ENCODE measurements around the gene SND1.

Gene SND1

GRCh38 chr7:127935847-127936376 is 283.9 kb downstream of the SND1 start:
- DNase-seq (ENCODE audit: extremely low read depth, low read depth), result no peak
- no peak for TF ChIP-seq CTCF (IDR thresholded peaks at IDR 0.05; ENCODE audit: low read depth, low read length, missing control alignments)

GRCh38 chr7:127937066-127937680 is 285.2 kb downstream of the SND1 start:
- H3K4me3 ChIP-seq (replicated peaks; ENCODE audit: low read depth, low read length), result no peak overlapping the region
- no peak for TF ChIP-seq CTCF (IDR thresholded peaks at IDR 0.05; ENCODE audit: low read depth, low read length, missing control alignments)

More at GRCh38 chr7:127935847-127936376, 283.9 kb downstream of the SND1 start:
- H3K4me3 ChIP-seq (replicated peaks; ENCODE audit: low read depth, low read length), result no peak overlapping the region

GRCh38 chr7:127938588-127938987 is 286.6 kb downstream of the SND1 start:
- no peak for TF ChIP-seq CTCF (IDR thresholded peaks at IDR 0.05; ENCODE audit: low read depth, low read length, missing control alignments)
- no peak for DNase-seq (ENCODE audit: extremely low read depth, low read depth)
- no peak overlapping the region for H3K4me3 ChIP-seq (replicated peaks; ENCODE audit: low read depth, low read length)

More at GRCh38 chr7:127937066-127937680, 285.2 kb downstream of the SND1 start:
- no peak for DNase-seq (ENCODE audit: extremely low read depth, low read depth)

- no peak for TF ChIP-seq CTCF (IDR thresholded peaks at IDR 0.05; ENCODE audit: low read depth, low read length, missing control alignments)
- DNase-seq (ENCODE audit: extremely low read depth, low read depth), result no peak
- H3K4me3 ChIP-seq (replicated peaks; ENCODE audit: low read depth, low read length), result no peak overlapping the region
Measured at GRCh38 chr7:127940381-127941160, 288.6 kb downstream of the SND1 start.

- no peak for TF ChIP-seq CTCF (IDR thresholded peaks at IDR 0.05; ENCODE audit: low read depth, low read length, missing control alignments)
- H3K4me3 ChIP-seq (replicated peaks; ENCODE audit: low read depth, low read length), result no peak overlapping the region
- DNase-seq (ENCODE audit: extremely low read depth, low read depth), result no peak
Measured at GRCh38 chr7:127941476-127942210, 289.6 kb downstream of the SND1 start.

- TF ChIP-seq CTCF (IDR thresholded peaks at IDR 0.05; ENCODE audit: low read depth, low read length, missing control alignments), result no peak
- no peak overlapping the region for H3K4me3 ChIP-seq (replicated peaks; ENCODE audit: low read depth, low read length)
- DNase-seq (ENCODE audit: extremely low read depth, low read depth), result no peak
Measured at GRCh38 chr7:127943541-127944521, 291.8 kb downstream of the SND1 start.
